Progenitor cell of endocrine pancreas (in vitro differentiated cells): ENCODE measurements around the gene TMEFF2. TPM values are rescaled to one million over a fixed set of nuclear protein-coding genes. Genes with fewer than 3 reads are reported as not detected.

Experiments used
- DNase-seq: peaks from one replicate; pipeline ENCODE4 v3.0.0; 2021; ENCODE audit warnings: low spot score; ENCODE audit not compliant: unreplicated experiment
- H3K27ac Mint-ChIP-seq: 2 replicates; pipeline ENCODE4 v1.8.0; 2021; ENCODE audit warnings: mild to moderate bottlenecking, moderate library complexity, mixed read lengths
- H3K27me3 Mint-ChIP-seq: 2 replicates; pipeline ENCODE4 v1.8.0; 2021; ENCODE audit warnings: mixed read lengths
- H3K36me3 Mint-ChIP-seq: 2 replicates; pipeline ENCODE4 v1.8.0; 2022; ENCODE audit warnings: mixed read lengths; ENCODE audit not compliant: insufficient read depth
- H3K4me1 Mint-ChIP-seq: 2 replicates; pipeline ENCODE4 v1.8.0; 2021; ENCODE audit warnings: low read depth, mixed read lengths
- H3K4me3 Mint-ChIP-seq: 2 replicates; pipeline ENCODE4 v1.8.0; 2021; ENCODE audit warnings: low read depth, mild to moderate bottlenecking, moderate library complexity, mixed read lengths
- H3K9me3 Mint-ChIP-seq: 2 replicates; pipeline ENCODE4 v1.8.0; 2021; ENCODE audit warnings: low read depth, mixed read lengths
- total RNA-seq: library from RNA; stranded (reverse); gene quantifications from 2 replicates; pipeline ENCODE4 v1.2.1, GENCODE V29; 2021
- TF ChIP-seq, protein P1 (sequence below): fragments of 200-600 bp; sonication (generic); IDR thresholded peaks from one replicate; pipeline ENCODE4 v1.5.0; 2021; ENCODE audit warnings: antibody characterized with exemption, mild to moderate bottlenecking; ENCODE audit not compliant: unreplicated experiment

Gene TMEFF2
- total RNA-seq, 1 donor from 2014 or later, result 0.50 TPM

DNA sequence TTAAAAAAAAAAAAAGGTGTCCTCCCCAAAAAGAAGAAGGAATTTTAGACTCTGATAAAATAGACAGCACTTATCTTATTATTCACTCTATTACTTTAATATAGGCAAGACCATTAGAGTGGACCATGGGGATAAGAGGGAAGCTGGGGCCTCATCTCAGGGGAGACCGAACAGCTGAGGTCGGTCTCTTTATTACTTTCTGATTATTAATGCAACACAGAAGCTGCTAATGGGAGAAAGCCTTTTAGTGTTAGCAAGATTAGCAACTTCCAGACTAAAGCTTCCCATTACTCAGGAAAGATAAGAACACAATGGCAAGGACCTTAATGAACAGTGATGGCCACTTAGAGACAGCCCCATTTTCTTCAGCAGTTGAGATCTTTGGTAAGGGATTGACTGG is 135.5 kb downstream of the TMEFF2 start:
- H3K27ac Mint-ChIP-seq, result no peak overlapping the region
- no peaks in the 10 kb centered on the region for H3K36me3 Mint-ChIP-seq
- H3K4me1 Mint-ChIP-seq, result no peaks in the 10 kb centered on the region
- H3K9me3 Mint-ChIP-seq, result no peaks in the 10 kb centered on the region
- TF ChIP-seq, protein P1, sequence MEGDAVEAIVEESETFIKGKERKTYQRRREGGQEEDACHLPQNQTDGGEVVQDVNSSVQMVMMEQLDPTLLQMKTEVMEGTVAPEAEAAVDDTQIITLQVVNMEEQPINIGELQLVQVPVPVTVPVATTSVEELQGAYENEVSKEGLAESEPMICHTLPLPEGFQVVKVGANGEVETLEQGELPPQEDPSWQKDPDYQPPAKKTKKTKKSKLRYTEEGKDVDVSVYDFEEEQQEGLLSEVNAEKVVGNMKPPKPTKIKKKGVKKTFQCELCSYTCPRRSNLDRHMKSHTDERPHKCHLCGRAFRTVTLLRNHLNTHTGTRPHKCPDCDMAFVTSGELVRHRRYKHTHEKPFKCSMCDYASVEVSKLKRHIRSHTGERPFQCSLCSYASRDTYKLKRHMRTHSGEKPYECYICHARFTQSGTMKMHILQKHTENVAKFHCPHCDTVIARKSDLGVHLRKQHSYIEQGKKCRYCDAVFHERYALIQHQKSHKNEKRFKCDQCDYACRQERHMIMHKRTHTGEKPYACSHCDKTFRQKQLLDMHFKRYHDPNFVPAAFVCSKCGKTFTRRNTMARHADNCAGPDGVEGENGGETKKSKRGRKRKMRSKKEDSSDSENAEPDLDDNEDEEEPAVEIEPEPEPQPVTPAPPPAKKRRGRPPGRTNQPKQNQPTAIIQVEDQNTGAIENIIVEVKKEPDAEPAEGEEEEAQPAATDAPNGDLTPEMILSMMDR, result no peak
- no peak for DNase-seq
- H3K27me3 Mint-ChIP-seq, result no peaks in the 10 kb centered on the region
- no peak overlapping the region for H3K4me3 Mint-ChIP-seq

DNA sequence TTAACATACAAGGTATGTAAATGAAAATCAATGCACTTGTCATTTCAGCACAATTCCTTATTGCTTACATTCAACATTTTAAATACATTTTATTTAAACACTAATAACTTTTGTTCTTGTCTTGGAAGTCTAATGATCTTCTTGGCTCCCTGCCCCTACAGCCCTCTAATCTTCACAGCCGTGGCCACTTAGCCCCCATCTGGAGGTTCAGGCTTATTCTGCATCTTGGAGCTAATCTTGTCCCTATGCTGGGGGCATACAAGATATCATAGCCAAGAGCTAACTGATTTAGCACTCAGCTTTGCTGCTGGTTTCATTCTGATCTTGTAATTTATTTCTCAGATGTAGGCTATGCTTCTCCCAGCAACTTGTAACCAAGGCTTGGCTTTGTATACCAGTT is 140.8 kb downstream of the TMEFF2 start:
- H3K27me3 Mint-ChIP-seq, result no peaks in the 10 kb centered on the region
- no peaks in the 10 kb centered on the region for H3K36me3 Mint-ChIP-seq
- no peak overlapping the region for H3K4me3 Mint-ChIP-seq
- H3K9me3 Mint-ChIP-seq, result no peaks in the 10 kb centered on the region
- no peak overlapping the region for H3K27ac Mint-ChIP-seq
- no peak for DNase-seq
- TF ChIP-seq, protein P1, result no peak
- H3K4me1 Mint-ChIP-seq, result no peaks in the 10 kb centered on the region

DNA sequence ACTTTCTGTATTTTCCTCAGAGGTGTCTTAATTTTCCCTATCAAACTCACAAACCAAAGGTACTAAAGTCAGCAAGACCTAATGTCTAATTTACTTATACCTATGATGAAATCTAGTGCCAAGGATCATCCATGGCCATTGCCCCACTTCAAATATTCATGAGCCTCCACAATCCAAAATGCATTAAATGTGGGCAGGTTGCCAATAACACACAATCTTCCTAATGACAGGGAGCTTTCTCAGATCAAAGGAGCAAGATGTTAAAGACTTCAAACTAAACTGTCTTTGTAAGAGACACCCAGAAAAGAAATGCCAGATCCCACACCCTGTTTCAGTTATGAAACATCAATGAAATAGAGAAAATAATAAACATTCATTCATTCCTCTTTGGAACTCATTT is 143.2 kb downstream of the TMEFF2 start:
- H3K27me3 Mint-ChIP-seq, result no peaks in the 10 kb centered on the region
- H3K36me3 Mint-ChIP-seq, result no peaks in the 10 kb centered on the region
- TF ChIP-seq, protein P1, result no peak
- no peaks in the 10 kb centered on the region for H3K4me1 Mint-ChIP-seq
- no peak for DNase-seq
- H3K9me3 Mint-ChIP-seq, result no peaks in the 10 kb centered on the region
- H3K27ac Mint-ChIP-seq, result no peak overlapping the region
- H3K4me3 Mint-ChIP-seq, result no peak overlapping the region

DNA sequence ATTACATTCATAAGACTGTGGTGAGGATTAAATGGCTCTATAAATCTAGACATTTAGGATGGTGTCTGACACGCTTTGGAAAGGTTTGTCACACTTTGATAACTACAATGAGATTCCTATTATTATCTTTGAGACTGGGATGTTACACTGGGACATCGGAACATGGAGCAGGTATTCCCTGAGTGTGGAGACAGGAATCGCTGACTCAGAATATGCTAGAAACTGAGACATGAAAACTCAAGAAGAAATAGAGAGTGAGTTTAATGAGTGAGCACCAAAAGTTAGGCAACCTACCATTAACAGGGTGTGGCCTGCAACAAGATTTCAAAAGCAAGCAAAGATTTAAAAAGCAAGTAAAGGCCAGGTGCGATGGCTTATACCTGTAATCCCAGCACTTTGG is 145.4 kb downstream of the TMEFF2 start:
- Mint-ChIP-seq H3K27me3 (no peaks in the 10 kb centered on the region), H3K27ac (no peak overlapping the region), H3K4me3 (no peak overlapping the region), H3K36me3 (no peaks in the 10 kb centered on the region), H3K9me3 (no peaks in the 10 kb centered on the region), H3K4me1 (no peaks in the 10 kb centered on the region)
- DNase-seq, result no peak
- TF ChIP-seq, protein P1, result no peak

DNA sequence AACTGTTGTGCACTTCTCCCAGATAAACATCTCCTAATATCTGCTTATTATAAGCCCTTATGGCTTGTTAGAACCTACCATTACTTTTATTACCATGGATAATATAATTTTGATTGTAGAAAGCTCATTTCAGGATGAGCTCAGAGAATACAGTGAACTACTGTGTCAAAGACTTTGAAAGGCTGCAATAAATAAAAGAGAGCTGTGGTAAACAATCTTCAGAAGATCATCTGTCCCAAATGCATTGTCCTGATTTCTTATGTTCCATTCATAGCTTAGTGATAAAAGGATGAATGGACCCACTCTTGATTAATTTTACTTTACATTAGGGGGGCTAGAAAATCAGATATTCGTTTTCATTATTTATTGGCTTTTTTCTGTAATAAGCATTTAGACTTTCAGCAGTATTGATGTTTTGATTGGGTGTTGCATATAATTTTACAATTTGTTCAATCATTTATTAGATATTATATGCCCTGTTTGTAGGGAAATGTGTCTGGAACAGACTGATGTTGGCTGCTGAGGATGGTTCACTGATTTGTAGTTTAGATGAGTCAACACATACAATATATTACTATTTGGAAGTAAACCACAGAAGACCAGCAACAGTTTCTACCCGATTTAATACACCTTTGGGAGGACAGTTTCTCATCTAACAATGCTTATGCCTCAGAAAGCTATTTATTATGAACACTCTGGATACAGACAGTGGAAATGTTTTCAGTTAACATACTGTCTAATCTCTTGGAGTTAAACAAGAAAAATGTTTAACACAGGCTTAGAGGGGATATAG is 147.2 kb downstream of the TMEFF2 start:
- TF ChIP-seq, protein P1, result no peak
- H3K27me3 Mint-ChIP-seq, result no peaks in the 10 kb centered on the region
- H3K9me3 Mint-ChIP-seq, result no peaks in the 10 kb centered on the region
- H3K4me3 Mint-ChIP-seq, result no peak overlapping the region
- H3K36me3 Mint-ChIP-seq, result no peaks in the 10 kb centered on the region
- H3K4me1 Mint-ChIP-seq, result no peaks in the 10 kb centered on the region
- no peak for DNase-seq
- H3K27ac Mint-ChIP-seq, result no peak overlapping the region
